ENCODE measurements around the gene DNAAF8.

DNA sequence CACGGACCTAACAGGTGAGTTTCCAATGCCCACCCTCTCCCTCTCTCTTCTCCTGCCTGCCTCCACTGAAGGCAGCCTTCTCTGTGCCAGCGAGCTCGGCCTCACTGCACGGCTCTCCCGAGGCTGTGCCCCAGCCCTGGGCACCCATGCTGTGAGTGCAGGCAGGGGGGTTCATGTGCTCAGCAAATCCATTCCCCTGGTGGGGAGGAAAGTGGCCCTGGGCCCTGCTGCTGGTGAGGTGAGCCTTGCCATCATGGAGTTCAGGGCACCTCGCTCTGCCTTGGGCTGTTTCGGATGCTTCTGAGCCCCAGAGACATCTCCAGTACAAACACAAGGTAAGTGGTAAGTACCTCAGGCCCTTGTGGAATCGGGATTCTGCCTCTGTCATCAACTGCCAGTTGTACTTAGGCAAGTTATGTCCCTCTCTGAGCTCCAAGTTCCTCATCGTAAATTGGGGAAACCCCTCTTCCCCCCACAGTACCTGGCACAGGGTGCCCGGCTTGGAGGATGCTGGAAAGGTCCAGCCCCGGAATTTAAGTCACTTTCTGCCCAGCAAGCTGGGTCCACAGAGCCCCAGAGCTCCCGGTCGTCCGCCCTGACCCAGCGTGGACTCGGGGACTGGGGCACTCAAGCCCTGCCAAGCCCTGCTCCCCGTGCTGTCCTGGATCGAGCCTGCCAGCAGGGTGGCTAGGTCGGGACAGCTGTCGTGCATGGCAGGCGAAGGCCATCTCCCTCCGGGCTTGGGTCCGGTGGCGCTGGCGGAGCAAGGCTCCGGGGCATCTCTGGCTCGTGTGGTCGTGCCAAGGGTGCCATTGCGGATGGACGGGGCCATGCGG lies 41.7 kb upstream of the DNAAF8 start:
- TF ChIP-seq, protein P1, sequence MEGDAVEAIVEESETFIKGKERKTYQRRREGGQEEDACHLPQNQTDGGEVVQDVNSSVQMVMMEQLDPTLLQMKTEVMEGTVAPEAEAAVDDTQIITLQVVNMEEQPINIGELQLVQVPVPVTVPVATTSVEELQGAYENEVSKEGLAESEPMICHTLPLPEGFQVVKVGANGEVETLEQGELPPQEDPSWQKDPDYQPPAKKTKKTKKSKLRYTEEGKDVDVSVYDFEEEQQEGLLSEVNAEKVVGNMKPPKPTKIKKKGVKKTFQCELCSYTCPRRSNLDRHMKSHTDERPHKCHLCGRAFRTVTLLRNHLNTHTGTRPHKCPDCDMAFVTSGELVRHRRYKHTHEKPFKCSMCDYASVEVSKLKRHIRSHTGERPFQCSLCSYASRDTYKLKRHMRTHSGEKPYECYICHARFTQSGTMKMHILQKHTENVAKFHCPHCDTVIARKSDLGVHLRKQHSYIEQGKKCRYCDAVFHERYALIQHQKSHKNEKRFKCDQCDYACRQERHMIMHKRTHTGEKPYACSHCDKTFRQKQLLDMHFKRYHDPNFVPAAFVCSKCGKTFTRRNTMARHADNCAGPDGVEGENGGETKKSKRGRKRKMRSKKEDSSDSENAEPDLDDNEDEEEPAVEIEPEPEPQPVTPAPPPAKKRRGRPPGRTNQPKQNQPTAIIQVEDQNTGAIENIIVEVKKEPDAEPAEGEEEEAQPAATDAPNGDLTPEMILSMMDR (conservative IDR thresholded peaks at IDR 0.05; ENCODE audit: low read depth, low read length), result no peak
- no peak for TF ChIP-seq BHLHE40 (IDR thresholded peaks at IDR 0.05; ENCODE audit: low read depth, low read length)
- TF ChIP-seq POLR2A (IDR thresholded peaks at IDR 0.05; ENCODE audit: low read depth, low read length), result no peak
- TF ChIP-seq, protein P2, sequence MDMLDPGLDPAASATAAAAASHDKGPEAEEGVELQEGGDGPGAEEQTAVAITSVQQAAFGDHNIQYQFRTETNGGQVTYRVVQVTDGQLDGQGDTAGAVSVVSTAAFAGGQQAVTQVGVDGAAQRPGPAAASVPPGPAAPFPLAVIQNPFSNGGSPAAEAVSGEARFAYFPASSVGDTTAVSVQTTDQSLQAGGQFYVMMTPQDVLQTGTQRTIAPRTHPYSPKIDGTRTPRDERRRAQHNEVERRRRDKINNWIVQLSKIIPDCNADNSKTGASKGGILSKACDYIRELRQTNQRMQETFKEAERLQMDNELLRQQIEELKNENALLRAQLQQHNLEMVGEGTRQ (IDR thresholded peaks at IDR 0.05; ENCODE audit: low read depth, low read length), result no peak
- TF ChIP-seq CEBPB (IDR thresholded peaks at IDR 0.05; ENCODE audit: low read depth, low read length), result no peak
- TF ChIP-seq, protein P3, sequence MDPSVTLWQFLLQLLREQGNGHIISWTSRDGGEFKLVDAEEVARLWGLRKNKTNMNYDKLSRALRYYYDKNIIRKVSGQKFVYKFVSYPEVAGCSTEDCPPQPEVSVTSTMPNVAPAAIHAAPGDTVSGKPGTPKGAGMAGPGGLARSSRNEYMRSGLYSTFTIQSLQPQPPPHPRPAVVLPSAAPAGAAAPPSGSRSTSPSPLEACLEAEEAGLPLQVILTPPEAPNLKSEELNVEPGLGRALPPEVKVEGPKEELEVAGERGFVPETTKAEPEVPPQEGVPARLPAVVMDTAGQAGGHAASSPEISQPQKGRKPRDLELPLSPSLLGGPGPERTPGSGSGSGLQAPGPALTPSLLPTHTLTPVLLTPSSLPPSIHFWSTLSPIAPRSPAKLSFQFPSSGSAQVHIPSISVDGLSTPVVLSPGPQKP (IDR thresholded peaks at IDR 0.05; ENCODE audit: borderline replicate concordance, low read depth, low read length), result no peak
- no peak for TF ChIP-seq RAD21 (IDR thresholded peaks at IDR 0.05; ENCODE audit: low read length)
- TF ChIP-seq SMC3 (IDR thresholded peaks at IDR 0.05; ENCODE audit: low read depth, low read length), result no peak

All from IMR-90 (cell line).